Renal cortex interstitium (tissue), 11 donors: Measurements from ENCODE around the gene CD36. TPM values are rescaled to one million over a fixed set of nuclear protein-coding genes. Genes with fewer than 3 reads are reported as not detected.

ENCODE experiments used
- DNase-seq, 11 donors: peaks; one replicate each; pipeline ENCODE4 v3.0.0-alpha.2; 2013; ENCODE audit warnings: low read depth in 9 of 11, low spot score in 4 of 11; ENCODE audit errors: extremely low read depth in 1 of 11
- polyA plus RNA-seq, 3 donors: library from polyadenylated mRNA; unstranded; fragments of 120-200 nt; gene quantifications; one replicate each; pipeline ENCODE4 v1.2.1, GENCODE V29; 2013; ENCODE audit not compliant: insufficient read length in 3 of 3

CD36 gene
- polyA plus RNA-seq, 3 donors: 15.0 to 38.2 (median 33.3) TPM

GRCh38 chr7:80614851-80615271 is 23.6 kb upstream of the CD36 start:
- DNase-seq: no peak

- no peak for DNase-seq
These were observed 20.3 kb upstream of the CD36 start for GRCh38 chr7:80618096-80618495.

GRCh38 chr7:80619741-80620140 is 18.7 kb upstream of the CD36 start:
- DNase-seq: no peak

GRCh38 chr7:80622541-80622940 is 15.9 kb upstream of the CD36 start:
- DNase-seq: no peak

GRCh38 chr7:80623503-80624252 is 14.8 kb upstream of the CD36 start:
- no peak for DNase-seq

GRCh38 chr7:80624763-80625162 is 13.7 kb upstream of the CD36 start:
- no peak for DNase-seq

GRCh38 chr7:80629023-80629422 is 9.4 kb upstream of the CD36 start:
- DNase-seq: no peak

GRCh38 chr7:80630608-80631405 is 7.6 kb upstream of the CD36 start:
- DNase-seq: peak in 1 of 11 donors; percentile 3

- DNase-seq: no peak
These were observed 7.0 kb upstream of the CD36 start for GRCh38 chr7:80631421-80631820.

GRCh38 chr7:80632139-80632538 is 6.3 kb upstream of the CD36 start:
- DNase-seq: no peak

GRCh38 chr7:80632819-80633218 is 5.6 kb upstream of the CD36 start:
- DNase-seq: no peak

GRCh38 chr7:80634505-80634904 is 3.9 kb upstream of the CD36 start:
- no peak for DNase-seq

- no peak for DNase-seq
These were observed 2.9 kb upstream of the CD36 start for GRCh38 chr7:80635533-80635932.

GRCh38 chr7:80635998-80636397 is 2.4 kb upstream of the CD36 start:
- no peak for DNase-seq

- no peak for DNase-seq
These were observed 1.7 kb upstream of the CD36 start for GRCh38 chr7:80636709-80637108.

- no peak for DNase-seq
These were observed 988 bp upstream of the CD36 start for GRCh38 chr7:80637454-80637853.

GRCh38 chr7:80639011-80639410 is 569 bp downstream of the CD36 start:
- no peak for DNase-seq

GRCh38 chr7:80640846-80641245 is 2.4 kb downstream of the CD36 start:
- DNase-seq: no peak

GRCh38 chr7:80641548-80641947 is 3.1 kb downstream of the CD36 start:
- no peak for DNase-seq

- no peak for DNase-seq
These were observed 4.4 kb downstream of the CD36 start for GRCh38 chr7:80642871-80643270.
